ENCODE data around the gene NCAM2. TPM values are rescaled to one million over a fixed set of nuclear protein-coding genes. Genes with fewer than 3 reads are reported as not detected.

The NCAM2 gene
- total RNA-seq, 2 experiments from 2014 or later = not detected

- Mint-ChIP-seq H3K27ac (no peak overlapping the region), H3K9me3 (no peaks in the 10 kb centered on the region), H3K27me3 (ENCODE audit: low read depth) (no peaks in the 10 kb centered on the region), H3K36me3 (ENCODE audit: low read depth) (no peaks in the 10 kb centered on the region), H3K4me1 (ENCODE audit: low read depth) (no peaks in the 10 kb centered on the region), H3K4me3 (no peak overlapping the region)
- no peak for DNase-seq
- intact Hi-C loops (cut with micrococcal nuclease) = no loop called here
- CTCF ChIA-PET = no interaction called here
These were observed 468.5 kb downstream of the NCAM2 start for GRCh38 chr21:21466752-21467151.

- intact Hi-C loops (cut with micrococcal nuclease) = no loop called here
- Mint-ChIP-seq H3K27me3 (ENCODE audit: low read depth) (no peaks in the 10 kb centered on the region), H3K9me3 (no peaks in the 10 kb centered on the region), H3K4me1 (ENCODE audit: low read depth) (no peaks in the 10 kb centered on the region), H3K36me3 (ENCODE audit: low read depth) (no peaks in the 10 kb centered on the region), H3K4me3 (no peak overlapping the region), H3K27ac (no peak overlapping the region)
- no peak for DNase-seq
- CTCF ChIA-PET = no interaction called here
These were observed 469.8 kb downstream of the NCAM2 start for GRCh38 chr21:21468003-21468402.

GRCh38 chr21:21481239-21481638, 483.0 kb downstream of the NCAM2 start:
- no peak overlapping the region for H3K4me3 Mint-ChIP-seq
- H3K27me3 Mint-ChIP-seq (ENCODE audit: low read depth) = no peaks in the 10 kb centered on the region
- H3K36me3 Mint-ChIP-seq (ENCODE audit: low read depth) = no peaks in the 10 kb centered on the region
- no peaks in the 10 kb centered on the region for H3K4me1 Mint-ChIP-seq (ENCODE audit: low read depth)
- CTCF ChIA-PET = no interaction called here
- H3K27ac Mint-ChIP-seq = no peak overlapping the region
- H3K9me3 Mint-ChIP-seq = peaks cover 8% of the 10 kb centered on the region
- intact Hi-C loops (cut with micrococcal nuclease) = no loop called here
- no peak for DNase-seq

DNA sequence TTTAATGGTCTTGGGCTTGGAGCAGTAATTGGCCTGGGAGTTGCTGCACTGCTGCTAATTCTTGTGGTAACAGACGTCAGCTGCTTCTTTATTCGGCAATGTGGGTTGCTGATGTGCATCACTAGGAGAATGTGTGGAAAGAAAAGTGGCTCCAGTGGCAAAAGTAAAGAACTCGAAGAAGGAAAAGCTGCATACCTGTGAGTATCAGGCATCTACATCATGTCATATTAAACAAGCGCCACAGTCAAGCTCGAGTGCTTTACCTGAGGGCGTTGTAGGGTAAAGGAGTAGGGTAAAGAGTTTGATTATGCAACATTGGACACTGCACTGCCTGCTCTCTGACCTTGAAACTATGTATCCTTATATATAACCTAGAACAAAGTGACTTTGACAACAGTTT, 510.6 kb downstream of the NCAM2 start:
- CTCF ChIA-PET = no interaction called here
- H3K27ac Mint-ChIP-seq = no peak overlapping the region
- no peak overlapping the region for H3K4me3 Mint-ChIP-seq
- H3K27me3 Mint-ChIP-seq (ENCODE audit: low read depth) = no peaks in the 10 kb centered on the region
- peaks cover 6% of the 10 kb centered on the region for H3K9me3 Mint-ChIP-seq
- no peaks in the 10 kb centered on the region for H3K36me3 Mint-ChIP-seq (ENCODE audit: low read depth)
- intact Hi-C loops (cut with micrococcal nuclease) = no loop called here
- DNase-seq = no peak
- no peaks in the 10 kb centered on the region for H3K4me1 Mint-ChIP-seq (ENCODE audit: low read depth)

GRCh38 chr21:21530680-21531079, 532.5 kb downstream of the NCAM2 start:
- no peak overlapping the region for H3K4me3 Mint-ChIP-seq
- CTCF ChIA-PET = no interaction called here
- no peaks in the 10 kb centered on the region for H3K9me3 Mint-ChIP-seq

DNA sequence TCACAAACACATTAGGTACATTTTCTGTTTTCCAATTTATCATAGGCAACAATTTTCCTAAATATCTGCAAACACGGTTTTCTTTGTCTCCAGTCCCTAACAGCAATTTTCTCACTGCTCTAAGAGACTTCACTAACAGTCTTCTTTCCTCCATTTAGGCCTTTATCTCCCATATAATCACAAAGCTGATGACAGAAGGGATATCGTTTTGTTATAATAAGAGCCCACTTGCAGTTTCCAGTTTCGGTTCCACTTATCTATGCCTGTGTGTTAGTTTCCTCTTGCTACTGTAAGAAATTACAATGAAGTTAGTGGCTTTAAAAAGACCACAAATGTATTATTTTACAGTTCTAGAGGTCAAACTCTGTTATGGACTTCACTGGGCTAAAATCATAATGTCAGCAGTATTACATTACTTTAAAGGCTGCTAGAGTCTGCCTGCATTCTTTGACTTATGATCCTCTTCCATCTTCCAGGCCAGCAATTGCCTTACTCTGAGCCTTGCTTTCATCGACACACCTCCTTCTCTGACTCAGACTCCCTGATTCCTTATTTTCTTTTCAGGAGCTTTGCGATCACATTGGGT, 549.3 kb downstream of the NCAM2 start:
- Mint-ChIP-seq H3K9me3 (peaks cover 4% of the 10 kb centered on the region), H3K27ac (no peak overlapping the region), H3K36me3 (ENCODE audit: low read depth) (no peaks in the 10 kb centered on the region), H3K4me3 (no peak overlapping the region), H3K4me1 (ENCODE audit: low read depth) (no peaks in the 10 kb centered on the region), H3K27me3 (ENCODE audit: low read depth) (no peaks in the 10 kb centered on the region)
- intact Hi-C loops (cut with micrococcal nuclease) = no loop called here
- no peak for DNase-seq
- CTCF ChIA-PET = no interaction called here

More at GRCh38 chr21:21530680-21531079, 532.5 kb downstream of the NCAM2 start:
- no peaks in the 10 kb centered on the region for H3K36me3 Mint-ChIP-seq (ENCODE audit: low read depth)
- H3K4me1 Mint-ChIP-seq (ENCODE audit: low read depth) = no peaks in the 10 kb centered on the region
- DNase-seq = no peak
- no peaks in the 10 kb centered on the region for H3K27me3 Mint-ChIP-seq (ENCODE audit: low read depth)
- intact Hi-C loops (cut with micrococcal nuclease) = no loop called here
- H3K27ac Mint-ChIP-seq = no peak overlapping the region

DNA sequence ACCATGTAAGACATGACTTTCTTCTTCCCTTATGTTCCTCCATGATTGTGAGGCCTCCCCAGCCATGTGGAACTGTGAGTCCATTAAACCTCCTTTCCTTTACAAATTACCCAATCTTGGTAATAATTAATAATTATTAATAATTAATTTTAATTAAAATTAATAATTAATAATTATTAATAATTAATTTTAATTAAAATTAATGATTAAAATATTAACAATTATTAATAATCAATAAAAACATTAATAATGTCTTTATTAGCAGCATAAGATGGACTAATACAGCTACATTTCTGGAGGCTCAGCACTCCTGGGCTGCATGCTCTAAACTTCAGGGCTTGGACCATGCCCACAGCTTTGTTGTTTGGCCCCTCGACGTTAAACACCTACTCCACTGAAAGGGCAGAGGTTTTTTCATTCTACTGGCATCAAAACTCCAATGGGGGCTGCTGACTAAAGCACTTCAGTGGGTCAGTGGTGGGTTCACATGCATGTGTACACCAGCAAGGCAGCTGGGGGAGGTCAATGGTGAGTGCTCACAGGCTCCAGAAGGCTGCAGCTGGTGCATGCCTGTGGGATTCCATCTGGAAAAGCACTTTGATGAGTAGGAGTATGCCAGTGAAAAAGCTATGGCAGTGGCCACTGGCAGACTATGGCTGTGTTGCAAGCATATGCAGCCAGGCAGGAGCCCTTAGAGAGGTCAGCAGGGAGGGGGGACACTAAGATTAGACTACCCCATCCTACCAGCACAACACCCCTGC, 561.3 kb downstream of the NCAM2 start:
- no peaks in the 10 kb centered on the region for H3K27me3 Mint-ChIP-seq (ENCODE audit: low read depth)
- no peaks in the 10 kb centered on the region for H3K4me1 Mint-ChIP-seq (ENCODE audit: low read depth)
- peaks cover 9% of the 10 kb centered on the region for H3K9me3 Mint-ChIP-seq
- no peak for DNase-seq
- no peak overlapping the region for H3K27ac Mint-ChIP-seq
- H3K36me3 Mint-ChIP-seq (ENCODE audit: low read depth) = no peaks in the 10 kb centered on the region
- CTCF ChIA-PET = no interaction called here
- H3K4me3 Mint-ChIP-seq = no peak overlapping the region
- intact Hi-C loops (cut with micrococcal nuclease) = no loop called here
